ENCODE results near the gene CCL3. TPM values are rescaled to one million over a fixed set of nuclear protein-coding genes. Genes with fewer than 3 reads are reported as not detected.
"Not testable (repeated sequence)": the region's sequence is repeated elsewhere in the genome, so short reads cannot be mapped to it uniquely, and the experiment has no call there.

Gene CCL3
- total RNA-seq, 1 donor from 2014 or later: 1.3 TPM

GRCh38 chr17:36095992-36096391 lies 6.0 kb upstream of the CCL3 start:
- H3K4me3 ChIP-seq (ENCODE audit: low read depth, low read length): no peak overlapping the region
- DNase-seq (ENCODE audit: low read depth): no peak
- no peak for TF ChIP-seq CTCF (conservative IDR thresholded peaks at IDR 0.05; ENCODE audit: low read depth, low read length)

- H3K4me3 ChIP-seq (ENCODE audit: low read depth, low read length): no peak overlapping the region
- no peak for TF ChIP-seq CTCF (conservative IDR thresholded peaks at IDR 0.05; ENCODE audit: low read depth, low read length)
- DNase-seq (ENCODE audit: low read depth): no peak
Observed at GRCh38 chr17:36094746-36095145, 4.8 kb upstream of the CCL3 start.

- no peak overlapping the region for H3K4me3 ChIP-seq (ENCODE audit: low read depth, low read length)
- no peak for DNase-seq (ENCODE audit: low read depth)
- TF ChIP-seq CTCF (conservative IDR thresholded peaks at IDR 0.05; ENCODE audit: low read depth, low read length): no peak
Observed at GRCh38 chr17:36094232-36094631, 4.3 kb upstream of the CCL3 start.

- not testable (repeated sequence) for H3K4me3 ChIP-seq (ENCODE audit: low read depth, low read length); DNase-seq (ENCODE audit: low read depth)
Observed at GRCh38 chr17:36092715-36093114, 2.8 kb upstream of the CCL3 start.

- H3K4me3 ChIP-seq (ENCODE audit: low read depth, low read length): no peak overlapping the region
- no peak for DNase-seq (ENCODE audit: low read depth)
- no peak for TF ChIP-seq CTCF (conservative IDR thresholded peaks at IDR 0.05; ENCODE audit: low read depth, low read length)
Observed at GRCh38 chr17:36092230-36092629, 2.3 kb upstream of the CCL3 start.

- H3K4me3 ChIP-seq (ENCODE audit: low read depth, low read length): no peak overlapping the region
- TF ChIP-seq CTCF (conservative IDR thresholded peaks at IDR 0.05; ENCODE audit: low read depth, low read length): no peak
- DNase-seq (ENCODE audit: low read depth): no peak
Observed at GRCh38 chr17:36089339-36089865, 541 bp downstream of the CCL3 start.

- DNase-seq (ENCODE audit: low read depth): no peak
- H3K4me3 ChIP-seq (ENCODE audit: low read depth, low read length): no peak overlapping the region
- TF ChIP-seq CTCF (conservative IDR thresholded peaks at IDR 0.05; ENCODE audit: low read depth, low read length): no peak
Observed at GRCh38 chr17:36088670-36089338, 1.1 kb downstream of the CCL3 start.

GRCh38 chr17:36087897-36088572 lies 1.9 kb downstream of the CCL3 start:
- not testable (repeated sequence) for H3K4me3 ChIP-seq (ENCODE audit: low read depth, low read length); DNase-seq (ENCODE audit: low read depth)

- H3K4me3 ChIP-seq (ENCODE audit: low read depth, low read length); DNase-seq (ENCODE audit: low read depth): not testable (repeated sequence)
Observed at GRCh38 chr17:36087471-36087870, 2.5 kb downstream of the CCL3 start.

All from epithelial cell of proximal tubule (primary cell).